ENCODE data around the gene NUPR1.
"Not testable (repeated sequence)": the region's sequence is repeated elsewhere in the genome, so short reads cannot be mapped to it uniquely, and the experiment has no call there.

The NUPR1 gene

DNA sequence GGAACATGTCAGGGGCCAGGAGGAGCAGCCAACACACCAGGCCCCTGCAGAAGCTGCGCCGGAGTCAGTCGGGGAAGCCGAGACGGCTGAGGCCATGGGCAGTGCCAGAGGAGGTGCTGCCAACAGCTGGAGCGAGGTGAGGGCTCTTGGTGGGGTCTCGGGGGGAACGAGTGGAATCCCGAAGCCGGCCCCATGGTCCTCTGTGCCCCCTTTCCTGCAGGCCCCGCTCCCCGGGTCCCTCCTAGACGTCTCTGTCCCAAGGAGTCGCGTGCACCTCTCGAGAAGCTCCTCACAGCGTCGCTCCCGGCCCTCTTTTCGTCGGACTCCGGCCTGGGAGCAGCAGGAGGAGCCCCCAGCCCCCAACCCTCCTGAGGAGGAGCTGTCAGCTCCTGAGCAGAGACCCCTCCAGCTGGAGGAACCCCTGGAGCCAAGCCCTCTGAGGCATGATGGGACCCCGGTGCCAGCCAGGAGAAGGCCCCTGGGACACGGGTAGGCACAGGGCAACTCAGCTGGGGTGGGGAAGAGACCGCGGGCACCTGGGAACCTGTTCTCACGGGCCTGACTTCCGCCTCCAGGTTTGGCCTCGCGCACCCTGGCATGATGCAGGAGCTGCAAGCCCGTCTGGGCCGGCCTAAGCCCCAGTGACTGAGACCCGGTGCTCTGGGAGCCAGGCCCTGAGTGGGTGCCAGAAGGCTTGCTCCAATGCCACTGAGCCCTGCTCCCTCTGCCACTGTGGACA is 40.7 kb downstream of the NUPR1 start:
- no peak for DNase-seq (ENCODE audit: low spot score)

DNA sequence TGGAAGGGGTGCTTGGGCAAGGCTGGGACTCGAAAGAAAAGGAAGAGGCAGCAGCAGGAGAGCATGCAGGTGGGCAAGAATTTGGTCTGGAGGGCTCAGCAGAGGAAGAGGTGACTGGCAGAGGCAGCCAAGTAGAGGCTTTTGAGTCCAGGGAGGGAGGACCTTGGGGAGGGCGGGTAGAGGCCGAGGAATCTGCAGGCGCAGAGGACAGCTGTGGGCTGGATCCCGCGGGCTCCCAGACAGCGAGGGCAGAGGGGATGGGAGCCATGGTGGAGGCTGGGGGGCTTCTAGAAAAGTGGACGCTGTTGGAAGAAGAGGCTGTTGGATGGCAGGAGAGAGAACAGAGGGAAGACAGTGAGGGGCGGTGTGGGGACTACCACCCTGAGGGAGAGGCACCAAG is 41.4 kb downstream of the NUPR1 start:
- no peak for DNase-seq (ENCODE audit: low spot score)

DNA sequence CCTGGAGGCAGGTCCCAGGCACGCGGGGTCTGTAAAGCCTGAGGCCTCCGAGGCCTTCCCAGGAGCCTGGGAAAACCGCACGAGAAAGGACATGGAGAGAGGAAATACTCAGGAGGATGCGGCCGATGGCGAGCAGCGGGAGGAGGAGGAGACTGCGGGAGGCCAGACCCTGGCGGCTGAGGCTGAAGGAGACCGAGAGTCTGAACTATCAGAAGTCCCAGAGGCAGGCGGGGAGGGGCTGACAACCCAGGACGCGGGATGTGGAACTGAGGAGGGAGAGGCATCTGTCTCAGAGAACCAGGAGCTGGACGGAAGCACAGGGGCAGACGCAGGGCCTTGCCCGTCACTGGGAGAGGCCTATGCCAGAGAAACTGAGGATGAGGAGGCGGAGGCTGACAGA is 41.9 kb downstream of the NUPR1 start:
- DNase-seq (ENCODE audit: low spot score): no peak

DNA sequence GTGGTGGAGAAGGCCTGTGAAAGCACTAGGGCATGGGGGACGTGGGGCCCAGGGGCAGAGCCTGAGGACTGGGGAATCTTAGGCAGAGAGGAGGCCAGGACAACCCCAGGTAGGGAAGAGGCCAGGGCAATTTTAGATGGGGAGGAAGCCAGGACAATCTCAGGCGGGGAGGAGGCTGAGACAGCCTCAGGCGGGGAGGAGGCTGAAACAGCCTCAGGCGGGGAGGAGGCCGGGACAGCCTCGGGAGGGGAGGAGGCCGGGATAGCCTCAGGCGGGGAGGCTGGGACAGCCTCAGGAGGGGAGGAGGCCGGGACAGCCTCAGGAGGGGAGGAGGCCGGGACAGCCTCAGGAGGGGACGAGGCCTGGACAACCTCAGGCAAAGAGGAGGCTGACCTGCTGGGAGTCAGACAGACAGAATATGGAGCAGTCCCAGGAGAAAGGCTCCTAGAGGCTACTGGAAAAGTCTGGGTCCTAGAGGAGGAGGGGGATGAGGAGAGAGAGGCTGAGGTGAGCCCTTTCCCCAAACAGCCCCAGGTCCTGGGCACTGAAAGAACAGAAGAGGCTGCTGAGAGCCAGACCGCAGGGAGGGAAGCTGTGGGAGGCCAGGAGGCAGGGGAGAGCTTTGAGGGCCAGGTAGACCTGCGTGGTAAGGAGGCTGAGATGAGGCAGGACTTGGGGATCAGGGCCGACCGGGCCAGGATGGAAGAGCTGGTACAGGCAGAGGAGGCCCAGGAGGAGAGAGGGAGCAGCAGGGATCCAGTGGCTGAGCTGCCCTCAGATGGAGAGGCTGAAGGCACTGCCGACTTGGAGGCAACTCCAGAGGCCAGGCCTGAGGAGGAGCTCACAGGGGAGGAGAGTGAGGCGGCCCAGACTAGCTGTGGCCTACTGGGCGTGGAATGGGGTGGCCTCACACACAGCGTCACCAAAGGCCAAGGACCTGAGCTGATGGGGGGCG is 42.7 kb downstream of the NUPR1 start:
- no peak for DNase-seq (ENCODE audit: low spot score)

DNA sequence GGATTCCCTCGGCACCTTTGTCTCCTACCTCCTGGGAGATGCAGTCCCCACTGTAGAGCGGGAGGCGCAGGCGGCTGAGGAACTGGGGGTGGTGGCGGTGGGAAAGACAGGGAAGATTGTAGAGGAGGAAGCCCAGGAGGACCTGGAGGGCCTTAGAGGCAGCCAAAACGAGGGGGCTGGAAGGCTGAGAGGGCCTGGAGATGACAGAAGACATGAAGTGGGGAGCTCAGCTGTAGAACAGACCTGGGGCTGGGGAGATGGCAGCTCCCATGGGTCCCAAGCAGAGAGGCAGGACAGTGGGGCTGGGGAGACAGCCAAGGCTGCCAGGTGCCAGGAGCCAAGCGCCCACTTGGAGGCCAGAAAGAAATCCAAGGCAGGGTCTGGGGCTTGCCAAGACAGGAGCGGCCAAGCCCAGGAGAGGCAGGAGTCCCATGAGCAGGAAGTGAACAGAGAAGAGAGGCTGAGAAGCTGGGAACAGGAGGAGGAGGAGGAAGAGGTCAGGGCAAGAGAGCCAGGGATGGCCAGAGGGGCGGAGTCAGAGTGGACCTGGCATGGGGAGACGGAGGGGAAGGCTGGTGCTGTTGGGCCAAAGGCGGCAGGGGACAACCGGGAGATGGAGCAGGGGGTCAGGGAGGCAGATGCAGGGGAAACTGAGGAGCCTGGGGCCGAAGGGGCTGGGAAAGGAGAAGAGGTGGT is 43.5 kb downstream of the NUPR1 start:
- no peak for DNase-seq (ENCODE audit: low spot score)

DNA sequence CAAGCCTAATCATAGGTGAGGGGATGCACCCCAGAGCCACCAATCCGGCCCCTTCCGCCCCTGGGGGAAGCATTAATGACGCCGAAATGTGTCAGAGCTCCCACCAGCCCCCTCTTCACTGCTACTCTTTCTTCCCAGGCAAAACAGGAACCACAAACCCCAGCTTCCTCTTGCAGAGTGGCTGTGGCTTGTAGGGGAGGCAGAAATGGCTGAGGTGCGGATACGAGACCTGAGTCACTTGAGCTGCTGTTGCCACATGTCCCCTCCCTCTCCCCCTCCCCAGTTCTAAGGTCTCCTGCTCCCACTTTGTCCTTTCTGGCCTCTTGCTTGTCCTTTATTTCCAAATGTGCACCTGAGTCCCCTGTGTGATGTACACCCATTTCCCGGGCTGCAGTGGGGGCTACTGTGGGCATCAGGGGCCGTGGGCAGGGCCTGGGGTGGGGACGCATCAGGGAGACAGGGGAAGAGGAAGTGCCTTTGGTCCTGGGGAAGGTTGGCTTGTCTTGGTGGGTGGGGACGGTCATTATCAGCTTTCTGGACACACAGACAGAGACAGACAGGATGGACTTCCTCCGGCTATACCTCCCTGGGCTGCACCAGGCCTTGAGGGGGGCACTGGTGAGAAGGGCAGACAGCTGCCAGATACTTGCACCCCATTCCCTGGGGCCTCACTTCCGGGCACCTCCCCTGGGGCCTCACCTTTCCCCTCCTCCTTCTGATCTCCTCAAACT is 44.5 kb downstream of the NUPR1 start, which contains the start of gene APOBR:
APOBR (plus strand) TSS at position 523 of the 731 bp plus-strand sequence; CDS start at position 562, 39 bp downstream.
- peak; percentile 93 for DNase-seq (ENCODE audit: low spot score)

DNA sequence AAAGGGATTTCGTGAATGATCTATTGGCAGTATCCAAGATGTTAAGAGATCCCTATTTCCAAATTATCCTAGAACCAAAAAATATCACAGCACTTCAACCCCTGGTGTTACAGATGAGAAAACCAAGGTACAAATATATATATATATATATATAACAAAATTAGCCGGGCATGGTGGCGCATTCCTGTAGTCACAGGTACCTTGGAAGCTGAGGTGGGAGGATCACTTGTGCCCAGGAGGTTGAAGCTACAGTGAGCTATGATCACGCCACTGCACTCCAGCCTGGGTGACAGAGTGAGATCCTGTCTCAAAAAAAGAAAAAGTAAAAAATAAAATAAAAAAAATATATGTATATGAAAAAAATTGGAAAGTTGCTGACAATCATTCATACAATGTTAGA is 46.3 kb downstream of the NUPR1 start:
- DNase-seq (ENCODE audit: low spot score): no peak

DNA sequence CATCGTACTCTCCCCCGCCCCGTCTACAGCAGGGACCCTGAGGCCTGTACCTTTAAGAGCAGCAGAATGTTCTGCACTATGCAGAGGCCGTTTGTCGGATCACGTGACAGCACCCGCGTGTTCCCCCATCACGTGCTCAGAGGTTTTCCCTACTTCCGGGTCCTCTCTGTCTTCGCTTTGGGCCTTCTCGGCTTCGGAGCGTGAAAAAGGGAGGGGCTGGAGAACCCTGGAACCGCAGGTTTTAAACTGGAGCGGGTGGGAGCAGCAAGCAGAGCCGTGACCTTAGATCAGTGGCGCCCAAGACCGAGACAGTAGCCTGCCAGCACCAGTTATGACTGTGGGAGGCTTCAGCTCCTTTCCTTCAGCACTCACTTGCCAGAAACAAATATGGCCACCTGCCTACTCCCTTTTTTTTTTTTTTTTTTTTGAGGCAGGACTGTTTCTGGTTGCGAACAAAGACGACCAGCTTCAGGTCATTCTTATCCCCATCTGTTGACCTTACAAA is 46.8 kb downstream of the NUPR1 start, which contains the start of gene CLN3:
CLN3 (minus strand) TSS at position 105 of the 505 bp plus-strand sequence. CDS start 315 bp downstream, outside the sequence.
- DNase-seq (ENCODE audit: low spot score): peak; percentile 94

DNA sequence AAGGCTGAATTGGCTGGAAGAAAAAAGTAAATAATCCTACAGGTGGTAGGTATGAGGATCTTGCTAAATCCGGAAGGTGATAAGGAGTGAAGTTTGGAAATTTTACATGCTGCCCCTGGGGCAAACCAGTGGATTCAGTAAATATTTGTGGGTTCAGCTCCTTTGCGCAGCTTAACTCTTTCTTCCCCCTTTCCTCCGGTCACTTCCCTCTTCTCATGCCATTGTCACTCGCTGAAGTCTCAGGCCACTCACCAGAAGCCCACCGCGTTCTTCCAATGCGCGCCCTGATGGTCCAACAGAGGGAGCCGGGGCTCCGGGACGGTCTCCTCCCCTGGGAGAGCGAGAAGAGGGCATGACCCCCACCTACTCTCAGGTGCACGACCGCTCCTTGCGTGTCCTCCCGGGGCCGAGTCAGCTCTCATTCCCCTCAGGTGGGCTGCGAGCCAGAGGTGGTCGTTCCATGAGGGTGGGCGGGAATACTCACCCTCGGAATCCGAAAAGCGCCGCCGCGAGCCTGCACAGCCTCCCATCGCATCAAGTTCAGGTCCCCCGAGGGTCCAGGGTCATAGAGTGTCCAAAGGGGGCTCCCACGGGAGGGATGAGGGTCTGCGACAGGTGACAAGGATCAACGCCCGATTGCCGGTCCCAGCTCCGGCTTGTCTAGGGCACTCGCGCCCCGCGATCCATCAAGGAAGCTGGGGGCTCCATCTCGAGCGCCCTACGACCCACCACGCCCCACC is 47.4 kb downstream of the NUPR1 start:
- DNase-seq (ENCODE audit: low spot score): no peak

DNA sequence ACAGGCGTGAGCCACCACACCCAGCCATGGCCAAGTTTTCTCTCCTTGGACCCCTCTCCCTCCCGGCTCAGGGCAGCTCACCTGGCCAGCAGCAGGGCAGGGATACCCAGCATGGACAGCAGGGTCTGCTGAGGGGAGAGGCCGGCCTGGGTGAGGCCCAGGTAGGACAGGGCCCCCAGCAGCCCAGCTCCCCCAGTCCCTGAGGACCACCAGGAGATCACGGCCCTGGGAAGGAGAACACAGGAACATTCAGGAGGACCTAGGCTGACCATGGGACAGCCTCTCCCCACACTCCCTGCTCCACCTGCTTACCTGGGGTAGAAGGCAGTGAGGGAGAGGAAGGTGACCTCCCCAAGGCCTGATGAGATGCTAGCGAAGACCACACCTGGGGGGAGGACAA is 52.5 kb downstream of the NUPR1 start:
- DNase-seq (ENCODE audit: low spot score): no peak

DNA sequence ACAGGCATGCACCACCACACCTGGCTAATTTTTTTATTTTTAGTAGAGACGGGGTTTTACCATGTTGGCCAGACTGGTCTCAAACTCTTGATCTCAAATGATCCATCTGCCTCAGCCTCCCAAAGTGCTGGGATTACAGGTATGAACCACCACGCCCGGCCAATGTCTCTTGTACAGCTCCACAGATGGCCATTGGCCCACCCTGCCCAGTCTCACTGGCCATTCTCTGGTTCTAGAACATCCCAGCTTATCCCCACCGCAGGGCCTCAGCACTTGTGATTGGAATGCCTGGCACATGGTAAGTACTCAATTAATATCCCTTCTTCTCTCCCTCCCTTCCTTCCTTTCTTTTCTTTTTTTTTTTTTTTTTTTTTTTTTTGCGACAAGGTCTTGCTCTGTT is 55.4 kb downstream of the NUPR1 start:
- DNase-seq (ENCODE audit: low spot score): not testable (repeated sequence)
